Measurements from ENCODE around the gene PPP3CA.

GRCh38 chr4:101198682-101199339, 148.5 kb downstream of the PPP3CA start:
- TF ChIP-seq CTCF (IDR thresholded peaks at IDR 0.05; ENCODE audit: low read length): no peak
- no peak for TF ChIP-seq EZH2 (optimal IDR thresholded peaks at IDR 0.05; ENCODE audit: low read depth, low read length)
- TF ChIP-seq EZH2phosphoT487 (IDR thresholded peaks at IDR 0.05; ENCODE audit: low read length): no peak

All from MM.1S (cell line).